Measurements from ENCODE around the gene CCNL1.
"Not testable (repeated sequence)": the region's sequence is repeated elsewhere in the genome, so short reads cannot be mapped to it uniquely, and the experiment has no call there.

CCNL1 gene

GRCh38 chr3:157159762-157160657, at the start of gene CCNL1:
CCNL1 (minus strand) TSS chr3:157160147; CDS start chr3:157160094, 53 bp downstream.
- peak; percentile 99 for DNase-seq (ENCODE audit: low read depth)

GRCh38 chr3:157204880-157205279, 44.9 kb upstream of the CCNL1 start:
- DNase-seq (ENCODE audit: low read depth), result no peak

GRCh38 chr3:157204431-157204830, 44.5 kb upstream of the CCNL1 start:
- peak; percentile 71 for DNase-seq (ENCODE audit: low read depth)

- peak; percentile 66 for DNase-seq (ENCODE audit: low read depth)
Observed at GRCh38 chr3:157201648-157202278, 41.8 kb upstream of the CCNL1 start.

- DNase-seq (ENCODE audit: low read depth), result no peak
Observed at GRCh38 chr3:157199841-157200240, 39.9 kb upstream of the CCNL1 start.

GRCh38 chr3:157195965-157196364, 36.0 kb upstream of the CCNL1 start:
- DNase-seq (ENCODE audit: low read depth), result no peak

- not testable (repeated sequence) for DNase-seq (ENCODE audit: low read depth)
Observed at GRCh38 chr3:157191149-157191548, 31.2 kb upstream of the CCNL1 start.

GRCh38 chr3:157190380-157190872, 30.5 kb upstream of the CCNL1 start:
- peak; percentile 24 for DNase-seq (ENCODE audit: low read depth)

- DNase-seq (ENCODE audit: low read depth), result no peak
Observed at GRCh38 chr3:157188391-157188790, 28.4 kb upstream of the CCNL1 start.

- DNase-seq (ENCODE audit: low read depth), result peak; percentile 34
Observed at GRCh38 chr3:157182879-157183278, 22.9 kb upstream of the CCNL1 start.

- no peak for DNase-seq (ENCODE audit: low read depth)
Observed at GRCh38 chr3:157180262-157180661, 20.3 kb upstream of the CCNL1 start.

GRCh38 chr3:157179365-157179803, 19.4 kb upstream of the CCNL1 start:
- no peak for DNase-seq (ENCODE audit: low read depth)

GRCh38 chr3:157178503-157179364, 18.8 kb upstream of the CCNL1 start:
- not testable (repeated sequence) for DNase-seq (ENCODE audit: low read depth)

- not testable (repeated sequence) for DNase-seq (ENCODE audit: low read depth)
Observed at GRCh38 chr3:157177801-157178453, 18.0 kb upstream of the CCNL1 start.

- no peak for DNase-seq (ENCODE audit: low read depth)
Observed at GRCh38 chr3:157176934-157177333, 17.0 kb upstream of the CCNL1 start.

- DNase-seq (ENCODE audit: low read depth), result peak; percentile 36
Observed at GRCh38 chr3:157175691-157176507, 16.0 kb upstream of the CCNL1 start.

GRCh38 chr3:157174649-157175498, 14.9 kb upstream of the CCNL1 start:
- peak; percentile 100 for DNase-seq (ENCODE audit: low read depth)

GRCh38 chr3:157174290-157174648, 14.3 kb upstream of the CCNL1 start:
- no peak for DNase-seq (ENCODE audit: low read depth)

- DNase-seq (ENCODE audit: low read depth), result not testable (repeated sequence)
Observed at GRCh38 chr3:157173343-157173742, 13.4 kb upstream of the CCNL1 start.

- DNase-seq (ENCODE audit: low read depth), result no peak
Observed at GRCh38 chr3:157172746-157173145, 12.8 kb upstream of the CCNL1 start.
